GM12891 (cell line): ENCODE data around the gene MBOAT2.
A peak's percentile ranks its signal among the peaks of the same experiment; 100 is the strongest.
"Not testable (repeated sequence)": the region's sequence is repeated elsewhere in the genome, so short reads cannot be mapped to it uniquely, and the experiment has no call there.

Experiments
- DNase-seq: peaks from one replicate; pipeline ENCODE4 v3.0.0; 2011; ENCODE audit warnings: low spot score; ENCODE audit not compliant: insufficient read length
- FAIRE-seq: peaks from 2 replicates; lab custom pipeline; 2011; peaks lifted over from hg19 to GRCh38; lab: Jason Lieb, UNC
- PAX5 ChIP-seq: IDR thresholded peaks from 2 replicates; pipeline ENCODE4 v1.6.1; 2011; ENCODE audit warnings: low read length, moderate library complexity, mild to moderate bottlenecking; ENCODE audit not compliant: insufficient read depth, severe bottlenecking
- POLR2A ChIP-seq: IDR thresholded peaks from 2 replicates; pipeline ENCODE4 v1.6.1; 2011; ENCODE audit warnings: low read depth, low read length, control low read depth
- POLR2AphosphoS5 ChIP-seq: IDR thresholded peaks from 2 replicates; pipeline ENCODE4 v1.6.1; 2011; ENCODE audit warnings: low read depth, low read length, control low read depth
- POU2F2 ChIP-seq: IDR thresholded peaks from 2 replicates; pipeline ENCODE4 v1.6.1; 2011; ENCODE audit warnings: low read depth, mild to moderate bottlenecking, control low read depth, low read length, moderate library complexity
- SPI1 ChIP-seq: IDR thresholded peaks from 2 replicates; pipeline ENCODE4 v1.6.1; 2011; ENCODE audit warnings: low read depth, low read length, control low read depth
- TAF1 ChIP-seq: IDR thresholded peaks from 2 replicates; pipeline ENCODE4 v1.6.1; 2011; ENCODE audit warnings: low read depth, low read length, control low read depth

Gene MBOAT2

DNA sequence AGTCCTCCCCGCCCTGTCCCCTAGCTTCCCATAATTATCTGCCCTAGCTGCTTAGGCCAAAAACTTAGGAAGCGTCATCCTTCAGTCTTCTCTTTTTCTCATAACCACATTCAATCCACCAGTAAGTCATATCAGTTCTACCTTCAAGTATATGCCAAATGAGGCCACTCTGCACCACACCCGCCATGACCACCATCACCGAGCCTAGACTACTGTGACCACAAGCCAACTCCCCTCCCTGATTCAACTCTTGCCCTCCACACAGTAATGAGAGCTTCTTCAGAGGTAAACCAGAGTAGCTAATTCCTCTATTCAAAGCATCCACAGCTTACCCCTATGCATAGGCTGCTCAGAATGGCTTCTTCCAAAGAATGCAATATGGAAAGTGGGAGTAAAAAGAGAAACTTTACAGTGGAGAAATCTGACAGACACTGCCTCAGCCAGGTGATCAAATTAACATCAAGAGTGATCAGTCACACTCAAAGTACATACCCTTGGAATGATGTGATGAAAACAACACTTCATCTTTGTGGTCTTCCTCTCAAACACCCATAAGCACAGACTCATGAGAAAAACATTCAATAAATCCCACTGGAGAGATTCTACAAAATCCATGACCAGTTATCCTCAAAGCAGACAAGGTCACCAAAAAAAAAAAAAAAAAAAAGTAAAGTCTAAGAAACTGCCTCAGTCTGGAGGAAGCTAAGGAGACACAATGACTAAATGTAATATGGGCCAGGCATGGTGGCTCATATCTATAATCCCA lies 17.7 kb downstream of the MBOAT2 start:
- TF ChIP-seq SPI1 (no peak), TAF1 (no peak), POLR2A (no peak), PAX5 (no peak), POU2F2 (no peak), POLR2AphosphoS5 (no peak)
- FAIRE-seq (no peak), DNase-seq (no peak)

DNA sequence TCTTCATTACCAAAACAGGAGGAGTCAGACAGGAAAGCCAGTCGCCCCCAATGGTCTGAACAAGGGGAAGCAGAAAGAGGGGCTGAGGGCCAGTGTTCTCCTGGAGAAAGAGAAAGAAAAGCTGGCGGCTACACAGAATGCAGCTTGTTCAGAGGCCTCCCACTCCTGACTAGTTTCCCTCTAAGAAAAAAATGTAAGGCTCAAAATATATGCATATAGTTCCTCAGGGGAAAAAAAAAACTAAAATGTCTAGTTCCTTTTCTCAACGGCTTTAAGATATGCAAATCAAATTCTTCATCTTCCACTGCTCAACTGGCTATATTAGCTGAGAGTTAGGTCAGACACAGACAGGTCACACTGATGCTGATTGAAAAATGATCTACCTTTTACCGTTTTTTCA lies 18.6 kb downstream of the MBOAT2 start:
- no peak for FAIRE-seq
- no peak for DNase-seq
- TF ChIP-seq POLR2A (no peak), PAX5 (no peak), SPI1 (no peak), TAF1 (no peak), POU2F2 (no peak), POLR2AphosphoS5 (no peak)

DNA sequence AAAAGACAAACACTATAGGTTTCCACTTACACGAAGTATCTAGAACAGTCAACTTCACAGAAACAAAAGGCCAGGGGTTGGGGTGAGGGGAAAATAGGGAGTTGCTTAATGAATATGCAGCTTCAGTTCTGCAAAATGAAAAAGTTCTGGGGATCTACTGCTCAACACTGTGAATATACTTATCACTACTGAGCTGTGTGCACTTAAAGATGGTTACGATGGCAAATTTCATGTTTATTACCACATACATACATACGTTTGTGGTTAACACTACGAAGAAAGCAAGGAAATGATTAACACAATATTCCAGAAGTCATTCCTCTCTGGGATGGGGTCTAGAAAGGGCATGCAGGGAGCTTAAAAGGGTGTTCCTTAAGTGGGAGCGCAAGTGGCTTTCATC lies 19.3 kb downstream of the MBOAT2 start:
- DNase-seq (no peak), FAIRE-seq (peak; percentile 13)
- no peak for TF ChIP-seq POLR2A
- peak; percentile 79 for TF ChIP-seq SPI1

- no peak for DNase-seq
- FAIRE-seq, result no peak
- TF ChIP-seq SPI1 (no peak), POLR2A (no peak)
Observed at GRCh38 chr2:8983571-8983970, 19.9 kb downstream of the MBOAT2 start.

- no peak for TF ChIP-seq SPI1
- TF ChIP-seq POLR2A, result no peak
- no peak for TF ChIP-seq TAF1
- no peak for TF ChIP-seq POU2F2
- TF ChIP-seq POLR2AphosphoS5, result no peak
- TF ChIP-seq PAX5, result no peak
- DNase-seq (no peak), FAIRE-seq (peak; percentile 67)
Observed at GRCh38 chr2:8981876-8982275, 21.6 kb downstream of the MBOAT2 start.

- FAIRE-seq (no peak), DNase-seq (no peak)
- TF ChIP-seq POLR2AphosphoS5, result no peak
- no peak for TF ChIP-seq PAX5
- no peak for TF ChIP-seq POU2F2
- no peak for TF ChIP-seq SPI1
- TF ChIP-seq POLR2A, result no peak
- no peak for TF ChIP-seq TAF1
Observed at GRCh38 chr2:8980096-8980495, 23.4 kb downstream of the MBOAT2 start.

DNA sequence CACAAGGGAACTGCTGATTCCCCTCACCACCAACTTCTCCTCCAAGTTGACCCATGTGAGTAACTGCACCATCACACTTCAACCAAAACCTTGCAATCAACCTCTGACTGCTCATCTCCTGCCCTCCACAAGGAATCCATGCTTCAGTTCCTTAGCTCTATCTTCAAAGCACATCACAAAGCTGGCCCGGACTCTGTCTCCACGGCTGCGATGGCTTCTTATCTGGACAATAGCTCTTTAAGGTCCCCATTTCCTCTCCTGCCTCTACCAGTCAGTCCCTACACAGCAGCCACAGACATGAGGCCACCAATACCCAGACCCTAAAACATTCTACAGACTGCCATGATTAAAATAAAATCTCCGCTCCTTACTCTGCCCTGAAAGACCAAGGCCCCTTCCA lies 25.7 kb downstream of the MBOAT2 start:
- FAIRE-seq (no peak), DNase-seq (no peak)
- no peak for TF ChIP-seq POLR2AphosphoS5
- TF ChIP-seq TAF1, result no peak
- no peak for TF ChIP-seq POU2F2
- no peak for TF ChIP-seq PAX5
- no peak for TF ChIP-seq POLR2A
- no peak for TF ChIP-seq SPI1

DNA sequence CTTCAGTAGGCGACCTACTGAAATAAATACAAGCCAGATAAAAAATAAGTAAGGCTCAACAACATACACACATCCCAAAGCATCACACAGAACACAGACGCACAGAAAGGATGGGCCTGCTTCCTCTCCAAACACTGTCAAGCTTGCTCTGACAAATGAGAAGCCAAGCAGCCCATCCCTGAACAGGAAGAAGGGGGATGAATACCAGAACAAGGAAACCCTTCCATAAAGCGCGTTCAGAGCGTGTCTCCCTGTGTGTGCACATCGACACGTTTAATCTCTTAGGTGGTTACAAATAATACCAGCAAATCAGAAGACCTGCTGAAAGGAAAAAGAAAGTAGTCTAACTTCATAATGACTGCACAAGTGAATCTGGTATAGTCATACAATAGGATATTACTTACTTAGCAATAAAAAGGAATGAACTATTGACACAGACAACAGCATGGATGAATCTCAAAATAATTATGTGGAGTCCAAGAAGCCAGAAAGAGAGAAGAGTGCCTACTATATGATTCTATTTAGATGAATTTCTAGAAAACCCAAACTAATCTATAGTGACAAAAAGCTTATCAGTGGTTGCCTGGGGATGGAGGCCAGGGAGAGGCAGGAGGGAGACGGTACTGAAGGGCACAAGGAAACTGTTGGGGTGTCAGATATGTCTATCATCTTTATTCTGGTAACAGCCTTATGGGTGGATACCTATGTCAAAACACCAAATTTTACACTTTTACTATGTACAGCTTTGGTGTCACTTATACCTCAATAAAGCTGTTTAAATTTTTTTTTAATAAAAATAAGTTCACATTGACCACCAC lies 26.8 kb downstream of the MBOAT2 start:
- FAIRE-seq, result no peak

GRCh38 chr2:8974016-8974415 lies 29.5 kb downstream of the MBOAT2 start:
- FAIRE-seq (no peak), DNase-seq (no peak)
- no peak for TF ChIP-seq POLR2A
- no peak for TF ChIP-seq POU2F2
- no peak for TF ChIP-seq TAF1
- TF ChIP-seq SPI1, result no peak
- TF ChIP-seq PAX5, result no peak
- TF ChIP-seq POLR2AphosphoS5, result no peak

More for the DNA sequence above, 26.8 kb downstream of the MBOAT2 start:
- no peak for TF ChIP-seq POLR2AphosphoS5
- no peak for TF ChIP-seq PAX5
- TF ChIP-seq POLR2A, result no peak
- TF ChIP-seq POU2F2, result no peak
- no peak for TF ChIP-seq SPI1
- TF ChIP-seq TAF1, result no peak
- no peak for DNase-seq

GRCh38 chr2:8973017-8973416 lies 30.5 kb downstream of the MBOAT2 start:
- not testable (repeated sequence) for DNase-seq, FAIRE-seq

DNA sequence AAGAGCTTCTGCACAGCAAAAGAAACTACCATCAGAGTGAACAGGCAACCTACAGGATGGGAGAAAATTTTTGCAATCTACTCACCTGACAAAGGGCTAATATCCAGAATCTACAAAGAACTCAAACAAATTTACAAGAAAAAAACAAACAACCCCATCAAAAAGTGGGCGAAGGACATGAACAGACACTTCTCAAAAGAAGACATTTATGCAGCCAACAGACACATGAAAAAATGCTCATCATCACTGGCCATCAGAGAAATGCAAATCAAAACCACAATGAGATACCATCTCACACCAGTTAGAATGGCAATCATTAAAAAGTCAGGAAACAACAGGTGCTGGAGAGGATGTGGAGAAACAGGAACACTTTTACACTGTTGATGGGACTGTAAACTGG lies 30.9 kb downstream of the MBOAT2 start:
- not testable (repeated sequence) for FAIRE-seq, DNase-seq

DNA sequence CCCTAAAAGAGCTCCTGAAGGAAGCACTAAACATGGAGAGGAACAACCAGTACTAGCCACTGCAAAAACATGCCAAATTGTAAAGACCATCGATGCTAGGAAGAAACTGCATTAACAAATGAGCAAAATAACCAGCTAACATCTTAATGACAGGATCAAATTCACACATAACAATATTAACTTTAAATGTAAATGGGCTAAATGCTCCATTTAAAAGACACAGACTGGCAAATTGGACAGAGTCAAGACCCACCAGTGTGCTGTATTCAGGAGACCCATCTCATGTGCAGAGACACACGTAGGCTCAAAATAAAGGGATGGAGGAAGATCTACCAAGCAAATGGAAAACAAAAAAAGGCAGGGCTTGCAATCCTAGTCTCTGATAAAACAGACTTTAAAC lies 34.1 kb downstream of the MBOAT2 start:
- DNase-seq, FAIRE-seq: not testable (repeated sequence)
